Stomach (tissue), 4 donors: Measurements from ENCODE around the gene RNF175.

Experiments used
- POLR2A ChIP-seq, 4 donors: fragments of 450-650 bp; IDR thresholded peaks; one replicate each; pipeline ENCODE4 v1.6.1; 2016; ENCODE audit warnings: antibody characterized with exemption in 4 of 4, control low read depth in 2 of 4, mild to moderate bottlenecking in 1 of 4, moderate library complexity in 1 of 4
- POLR2AphosphoS5 ChIP-seq, 3 donors: sonication (generic); formaldehyde crosslinking; IDR thresholded peaks; one replicate each; pipeline ENCODE4 v1.6.1; 2016; ENCODE audit warnings: antibody characterized with exemption in 3 of 3

GRCh38 chr4:153759407-153760316, at the start of gene RNF175:
- TF ChIP-seq POLR2AphosphoS5 (IDR thresholded peaks at IDR 0.05) (no peak), POLR2A (IDR thresholded peaks at IDR 0.05) (no peak)
